GM08714 (cell line): ENCODE data around the gene EFHD2.

Experiments used
- H3K4me3 ChIP-seq: fragments of 200-500 bp; sonication (Bioruptor generic); 2 replicates; pipeline ENCODE4 v1.5.1; 2014; ENCODE audit warnings: mild to moderate bottlenecking, low read length, inconsistent platforms
- ZNF274 ChIP-seq: IDR thresholded peaks from 2 replicates; pipeline ENCODE4 v1.6.1; 2012; ENCODE audit warnings: mild to moderate bottlenecking, low read depth, low read length

Gene EFHD2

DNA sequence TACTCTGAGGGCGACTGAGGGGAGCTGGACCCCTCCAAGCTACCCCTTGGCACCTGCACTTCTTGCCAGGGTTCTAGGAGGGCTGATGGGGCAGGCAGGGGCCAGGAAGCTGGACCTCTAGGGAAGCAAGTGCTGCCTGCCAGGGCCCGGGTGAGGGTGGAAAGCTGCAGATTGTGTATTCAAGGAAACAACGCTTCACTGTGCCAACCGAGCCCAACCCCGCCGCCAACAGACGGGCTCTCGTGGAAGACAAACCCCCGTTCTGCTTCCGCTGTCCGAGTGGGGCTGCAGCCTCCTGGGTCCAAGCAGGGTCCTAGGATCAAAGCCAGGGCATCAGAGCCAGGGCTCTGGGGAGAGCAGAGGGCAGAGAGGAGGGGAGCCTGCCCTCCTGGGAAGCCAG is 3.2 kb downstream of the EFHD2 start:
- H3K4me3 ChIP-seq: no peak overlapping the region
- TF ChIP-seq ZNF274: no peak

DNA sequence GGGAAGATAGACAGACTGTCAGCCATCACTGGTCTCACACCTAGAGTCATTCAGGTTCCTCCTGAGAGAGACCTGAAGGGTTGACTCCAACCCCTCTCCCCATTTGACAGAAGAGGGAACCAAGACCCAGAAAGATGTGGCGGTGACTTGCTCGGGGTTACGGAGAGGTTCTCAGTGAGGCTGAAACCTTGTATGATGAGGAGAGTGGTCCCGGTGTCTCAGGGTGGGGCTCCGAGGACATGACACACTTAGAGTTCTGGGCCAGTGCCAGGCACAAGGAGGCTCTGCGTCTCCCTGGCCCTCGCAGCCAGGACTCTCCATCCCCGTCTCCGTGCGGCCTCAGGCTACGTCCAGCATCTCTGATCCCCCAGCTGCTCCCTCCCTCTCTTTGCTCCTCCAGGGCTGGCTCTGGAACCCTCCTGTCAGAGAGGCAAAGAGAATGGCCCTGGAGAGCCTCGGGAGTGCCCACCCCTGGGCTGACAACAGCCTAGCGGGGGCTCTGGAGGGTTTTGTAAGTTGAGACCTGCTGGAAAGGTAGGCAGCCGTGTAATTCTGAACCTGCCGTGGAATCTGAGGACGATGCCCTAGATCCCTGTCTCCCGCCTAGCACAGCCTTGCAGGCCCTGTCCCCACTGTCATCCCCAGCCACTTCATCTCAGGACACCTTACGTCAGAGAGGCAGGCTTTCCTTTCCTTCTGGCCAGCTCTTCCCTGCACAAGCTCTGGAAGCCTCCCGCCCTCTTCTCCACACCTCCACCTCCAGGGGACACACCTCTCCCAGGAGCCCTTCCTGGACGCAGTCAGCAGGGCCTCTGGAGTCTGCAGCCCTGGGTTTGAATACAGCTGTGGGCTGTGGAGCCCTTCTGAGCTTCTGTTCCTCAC is 4.1 kb downstream of the EFHD2 start:
- no peak overlapping the region for H3K4me3 ChIP-seq
- TF ChIP-seq ZNF274: no peak

GRCh38 chr1:15414445-15414983 is 4.8 kb downstream of the EFHD2 start:
- no peak overlapping the region for H3K4me3 ChIP-seq
- no peak for TF ChIP-seq ZNF274

DNA sequence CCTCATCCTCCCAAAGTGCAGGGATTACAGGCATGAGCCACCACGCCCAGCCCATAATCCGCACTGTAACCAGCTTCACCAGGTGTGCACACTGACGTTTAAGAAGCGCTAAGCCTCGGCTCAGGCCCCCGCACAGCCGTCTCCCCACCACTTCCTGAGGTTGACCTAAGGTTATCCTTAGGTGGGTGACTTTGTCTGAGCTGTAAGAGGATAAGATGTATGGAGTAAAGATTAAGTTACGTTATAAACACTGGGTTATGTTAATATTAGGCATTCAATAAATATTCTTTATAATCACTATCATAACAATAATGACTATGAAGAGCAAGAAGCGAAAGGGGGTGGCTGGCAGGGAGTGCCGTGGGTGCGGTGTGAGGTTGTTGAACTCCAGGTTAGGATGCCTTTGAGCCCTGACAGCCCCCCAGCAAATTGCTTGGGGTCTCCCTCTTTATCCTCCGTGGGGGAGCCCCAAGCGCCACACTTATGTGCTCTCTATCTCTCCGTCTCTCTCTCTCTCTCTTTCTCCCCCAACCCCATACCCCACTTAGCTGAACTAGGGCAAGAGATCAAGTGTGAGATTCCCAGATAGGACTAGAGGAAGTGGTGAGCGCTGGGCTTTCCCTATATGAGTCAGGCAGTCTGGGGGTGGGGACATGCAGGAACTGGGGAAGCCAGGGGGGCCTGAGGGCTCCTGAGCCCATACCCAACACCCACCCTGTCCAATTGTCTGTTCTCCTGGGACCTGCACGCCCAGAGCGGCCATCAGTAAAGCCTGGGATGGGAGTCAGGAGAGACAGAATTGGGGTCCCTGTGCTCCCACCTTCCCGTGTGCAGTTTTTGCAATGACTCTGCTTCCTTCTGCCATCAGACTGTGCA is 7.6 kb downstream of the EFHD2 start:
- no peak overlapping the region; the same call in 1 of the 2 replicates for H3K4me3 ChIP-seq

GRCh38 chr1:15418806-15419515 is 9.3 kb downstream of the EFHD2 start:
- no peak for TF ChIP-seq ZNF274
- no peak overlapping the region for H3K4me3 ChIP-seq

More for the DNA sequence above, 7.6 kb downstream of the EFHD2 start:
- no peak for TF ChIP-seq ZNF274

DNA sequence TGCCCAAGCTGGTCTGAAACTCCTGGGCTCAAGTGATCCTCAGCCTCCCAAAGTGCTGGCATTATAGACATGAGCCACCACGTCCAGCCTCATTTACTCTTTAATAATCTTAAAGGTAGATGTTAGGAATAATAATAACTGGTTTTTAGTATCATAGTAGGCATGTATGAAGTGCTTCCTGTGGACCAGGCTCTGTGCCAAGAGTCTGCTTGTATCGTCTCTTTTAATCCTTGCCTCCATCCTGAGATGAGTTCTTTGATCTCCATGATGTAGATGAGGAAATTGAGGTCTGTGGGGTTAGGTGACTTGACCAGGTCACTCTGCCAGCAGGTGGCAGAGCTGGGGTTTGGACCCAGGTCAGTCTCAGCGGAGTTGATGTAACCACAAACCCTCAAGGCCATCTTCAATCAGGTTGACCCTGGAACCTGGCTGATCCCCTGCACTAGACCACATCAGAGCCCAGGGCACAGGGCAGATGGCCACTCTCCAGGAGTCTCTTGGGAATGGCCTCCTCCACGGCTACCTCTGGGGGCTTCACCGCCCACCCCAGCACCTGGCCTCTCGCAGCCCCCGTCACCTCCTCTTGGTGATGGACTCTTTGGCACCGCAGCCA is 11.3 kb downstream of the EFHD2 start:
- H3K4me3 ChIP-seq: no peak overlapping the region
- no peak for TF ChIP-seq ZNF274

GRCh38 chr1:15422871-15423270 is 13.2 kb downstream of the EFHD2 start:
- no peak overlapping the region for H3K4me3 ChIP-seq
- no peak for TF ChIP-seq ZNF274

DNA sequence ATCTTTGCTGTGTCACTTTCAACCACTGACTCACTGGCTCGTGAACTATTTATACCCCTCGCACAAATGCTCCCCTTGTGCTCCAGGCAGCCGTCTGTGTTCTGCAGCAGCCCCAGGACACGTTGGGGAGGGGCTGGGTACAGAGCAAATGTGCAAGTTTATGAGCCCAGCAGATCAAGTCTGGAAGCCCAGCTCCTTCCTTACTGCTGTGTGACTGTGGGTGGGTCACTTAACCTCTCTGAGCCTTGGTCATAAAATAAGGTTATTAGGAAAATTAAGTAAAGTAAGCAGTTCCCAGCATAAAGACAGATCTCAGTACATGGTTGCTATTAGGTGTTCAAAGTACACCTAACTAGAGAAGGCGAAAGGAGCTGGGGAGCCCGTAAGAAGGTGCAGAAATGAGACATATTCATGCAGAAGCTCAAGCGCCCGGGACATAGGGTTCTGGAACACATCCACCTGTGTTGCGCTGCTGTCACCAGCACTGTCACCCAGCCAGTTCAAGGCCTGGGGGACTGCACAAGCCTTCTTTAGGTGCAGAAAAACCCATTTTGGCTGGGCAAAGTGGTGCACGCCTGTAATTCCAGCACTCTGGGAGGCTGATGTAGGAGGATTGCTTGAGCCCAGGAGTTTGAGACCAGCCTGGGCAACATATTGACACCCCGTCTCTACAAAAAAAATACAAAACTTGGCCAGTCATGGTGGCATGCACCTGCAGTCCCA is 13.8 kb downstream of the EFHD2 start:
- H3K4me3 ChIP-seq: no peak overlapping the region
- no peak for TF ChIP-seq ZNF274

DNA sequence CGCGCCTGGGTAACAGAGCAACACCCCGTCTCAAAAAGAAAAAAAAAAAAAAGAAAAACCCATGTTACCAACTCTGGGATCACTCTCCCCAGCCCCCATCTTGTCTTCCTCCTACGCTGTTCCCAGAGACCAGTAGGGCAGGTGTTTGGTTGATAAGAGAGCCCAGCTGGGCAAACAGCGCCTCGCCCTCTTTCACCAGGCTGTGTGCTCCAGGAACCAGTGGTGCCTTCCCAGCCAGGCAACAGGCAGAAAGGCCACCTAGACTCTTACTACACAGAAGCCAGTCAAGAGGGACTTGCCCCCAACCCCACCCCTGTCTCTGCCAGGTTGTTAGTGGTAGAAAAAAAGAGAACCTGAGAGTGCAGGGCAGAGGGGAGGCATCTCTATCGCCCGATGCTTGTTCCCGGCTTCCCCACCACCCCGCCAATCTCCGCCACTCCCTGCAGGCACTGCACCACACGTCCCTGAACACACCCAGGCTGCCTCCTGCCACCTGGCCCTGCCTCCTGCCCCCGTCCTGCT is 14.5 kb downstream of the EFHD2 start:
- TF ChIP-seq ZNF274: no peak
- H3K4me3 ChIP-seq: no peak overlapping the region

DNA sequence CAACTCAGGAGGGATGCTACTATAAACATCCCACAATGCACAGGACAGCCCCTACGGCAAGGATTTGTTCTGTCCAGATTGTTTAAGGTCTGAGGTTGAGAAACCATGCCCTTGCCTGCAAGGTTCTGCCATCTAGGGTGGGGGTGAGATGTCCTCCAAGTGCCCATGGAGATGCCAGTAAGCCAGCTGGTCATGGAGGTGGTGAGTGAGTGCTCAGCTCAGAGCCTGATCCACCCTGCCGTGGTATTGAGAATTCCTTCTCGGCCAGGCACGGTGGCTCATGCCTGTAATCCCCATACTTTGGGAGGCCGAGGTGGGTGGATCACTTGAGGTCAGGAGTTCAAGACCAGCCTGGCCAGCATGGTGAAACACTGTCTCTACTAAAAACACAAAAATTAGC is 15.3 kb downstream of the EFHD2 start:
- H3K4me3 ChIP-seq: no peak overlapping the region
- TF ChIP-seq ZNF274: no peak

DNA sequence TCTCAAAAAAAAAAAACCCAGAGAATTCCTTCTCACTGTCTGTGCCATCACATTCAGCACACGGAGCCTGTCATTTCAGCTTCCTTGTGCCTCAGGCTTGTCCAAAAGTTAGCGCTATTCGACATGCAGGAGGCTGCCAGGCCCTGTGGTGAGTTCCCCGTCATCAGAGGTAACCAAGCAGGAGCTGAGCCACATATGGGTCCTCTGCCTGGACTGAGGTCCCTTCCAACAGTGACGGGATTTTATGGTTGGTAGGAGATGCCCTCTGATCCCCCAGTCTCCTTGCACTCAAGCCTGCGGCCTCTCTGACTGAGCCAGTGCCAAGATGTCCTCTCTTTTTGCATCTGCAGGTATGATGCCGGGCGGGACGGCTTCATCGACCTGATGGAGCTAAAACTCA is 15.8 kb downstream of the EFHD2 start:
- no peak for TF ChIP-seq ZNF274
- no peak overlapping the region for H3K4me3 ChIP-seq

GRCh38 chr1:15425958-15426357 is 16.3 kb downstream of the EFHD2 start:
- no peak for TF ChIP-seq ZNF274

More at GRCh38 chr1:15425958-15426357, 16.3 kb downstream of the EFHD2 start:
- no peak overlapping the region for H3K4me3 ChIP-seq
